GM18873 (cell line): ENCODE results near the gene LASP1.

Experiments used
- ATAC-seq: cut with Tn5 transposase; IDR thresholded peaks from one replicate; pipeline ENCODE4 v1.9.1; 2021; ENCODE audit warnings: mild to moderate bottlenecking, moderate library complexity, moderate number of reproducible peaks; ENCODE audit not compliant: unreplicated experiment, low FRiP score

LASP1 gene

GRCh38 chr17:38885728-38886642, 16.1 kb downstream of the LASP1 start:
- no peak for ATAC-seq

GRCh38 chr17:38886643-38887010, 16.8 kb downstream of the LASP1 start:
- ATAC-seq, result no peak

GRCh38 chr17:38888842-38889241, 19.0 kb downstream of the LASP1 start:
- no peak for ATAC-seq

GRCh38 chr17:38889745-38890409, 20.0 kb downstream of the LASP1 start:
- ATAC-seq, result no peak

GRCh38 chr17:38890410-38890746, 20.5 kb downstream of the LASP1 start:
- no peak for ATAC-seq

GRCh38 chr17:38891441-38891840, 21.6 kb downstream of the LASP1 start:
- ATAC-seq, result no peak

- no peak for ATAC-seq
Measured at GRCh38 chr17:38892083-38892482, 22.2 kb downstream of the LASP1 start.

GRCh38 chr17:38892620-38893019, 22.8 kb downstream of the LASP1 start:
- no peak for ATAC-seq

GRCh38 chr17:38893113-38893512, 23.3 kb downstream of the LASP1 start:
- ATAC-seq, result no peak

GRCh38 chr17:38893607-38894006, 23.7 kb downstream of the LASP1 start:
- ATAC-seq, result no peak

GRCh38 chr17:38894276-38894675, 24.4 kb downstream of the LASP1 start:
- no peak for ATAC-seq

- ATAC-seq, result no peak
Measured at GRCh38 chr17:38896346-38896954, 26.6 kb downstream of the LASP1 start.

GRCh38 chr17:38897176-38897575, 27.3 kb downstream of the LASP1 start:
- ATAC-seq, result no peak

- no peak for ATAC-seq
Measured at GRCh38 chr17:38897671-38898290, 27.9 kb downstream of the LASP1 start.

- ATAC-seq, result no peak
Measured at GRCh38 chr17:38898291-38898679, 28.4 kb downstream of the LASP1 start.

- ATAC-seq, result no peak
Measured at GRCh38 chr17:38898812-38899348, 29.0 kb downstream of the LASP1 start.

GRCh38 chr17:38899421-38899820, 29.6 kb downstream of the LASP1 start:
- no peak for ATAC-seq

- ATAC-seq, result no peak
Measured at GRCh38 chr17:38900978-38901656, 31.3 kb downstream of the LASP1 start.

- ATAC-seq, result no peak
Measured at GRCh38 chr17:38903404-38903803, 33.5 kb downstream of the LASP1 start.

- ATAC-seq, result no peak
Measured at GRCh38 chr17:38904892-38905291, 35.0 kb downstream of the LASP1 start.
